Calu3 (cell line): ENCODE data around the gene CASQ2. TPM values are rescaled to one million over a fixed set of nuclear protein-coding genes. Genes with fewer than 3 reads are reported as not detected.

Experiments
- BruUV-seq: library from RNA; stranded (reverse); fragments of 400-500 nt; replicated peaks from 2 replicates; lab custom pipeline; 2021; lab: Mats Ljungman, UMichigan
- CTCF ChIA-PET: fragments of 300-600 bp; sonication (Branson Sonifier 250); formaldehyde crosslinking; loops from one replicate; lab custom pipeline; 2022; ENCODE audit warnings: antibody characterized with exemption; lab: Charles Lee
- DNase-seq: peaks from one replicate; pipeline ENCODE4 v3.0.0; 2022
- H3K27ac Mint-ChIP-seq: one replicate; pipeline ENCODE4 v1.8.0; 2022; ENCODE audit warnings: mixed read lengths; ENCODE audit not compliant: unreplicated experiment
- H3K27me3 Mint-ChIP-seq: one replicate; pipeline ENCODE4 v1.8.0; 2022; ENCODE audit warnings: mixed read lengths; ENCODE audit not compliant: unreplicated experiment
- H3K36me3 Mint-ChIP-seq: one replicate; pipeline ENCODE4 v1.8.0; 2022; ENCODE audit warnings: mild to moderate bottlenecking, moderate library complexity, mixed read lengths; ENCODE audit not compliant: insufficient read depth, unreplicated experiment
- H3K4me1 Mint-ChIP-seq: one replicate; pipeline ENCODE4 v1.8.0; 2022; ENCODE audit warnings: mild to moderate bottlenecking, low read depth, mixed read lengths; ENCODE audit not compliant: unreplicated experiment
- H3K4me3 Mint-ChIP-seq: one replicate; pipeline ENCODE4 v1.8.0; 2022; ENCODE audit warnings: mild to moderate bottlenecking, low read depth, moderate library complexity, mixed read lengths; ENCODE audit not compliant: unreplicated experiment
- H3K9me3 Mint-ChIP-seq: one replicate; pipeline ENCODE4 v1.8.0; 2022; ENCODE audit warnings: low read depth, mixed read lengths; ENCODE audit not compliant: unreplicated experiment
- intact Hi-C: fragments of 100-400 bp; cut with micrococcal nuclease; formaldehyde crosslinking; loops from one replicate; pipeline ENCODE4 v1.10.0; 2022; ENCODE audit not compliant: unreplicated experiment
- total RNA-seq: library from RNA; stranded (reverse); gene quantifications from 2 replicates; pipeline ENCODE4 v1.2.3, GENCODE V29; 2022
- TF ChIP-seq, protein P1 (sequence below): fragments of 200-600 bp; IDR thresholded peaks from one replicate; pipeline ENCODE4 v1.8.0; 2022; ENCODE audit warnings: antibody characterized with exemption; ENCODE audit not compliant: unreplicated experiment

The CASQ2 gene
- total RNA-seq, 1 experiment from 2014 or later = not detected

DNA sequence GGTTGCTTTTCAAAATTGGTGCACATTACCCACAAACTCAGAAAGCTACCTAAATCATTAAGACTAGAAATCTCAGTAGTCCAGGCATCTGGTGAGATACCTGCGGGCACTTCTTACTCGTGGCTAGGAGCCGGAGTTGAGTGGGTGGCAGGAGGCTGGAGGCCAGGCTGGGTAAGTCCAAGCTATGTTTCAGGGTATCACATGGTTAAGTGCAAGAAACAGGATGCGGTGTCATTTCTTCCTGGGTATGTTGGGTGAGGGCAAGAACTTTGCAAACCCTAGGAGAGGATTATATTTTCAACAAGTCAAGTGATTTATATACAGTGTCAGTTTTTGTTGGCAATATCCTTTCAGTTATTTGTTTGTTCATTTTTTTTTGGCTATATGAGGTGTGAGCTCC, 85.7 kb downstream of the CASQ2 start:
- Mint-ChIP-seq H3K36me3 (peaks cover 5% of the 10 kb centered on the region), H3K4me3 (no peak overlapping the region), H3K27ac (no peak overlapping the region), H3K27me3 (no peaks in the 10 kb centered on the region), H3K4me1 (no peaks in the 10 kb centered on the region), H3K9me3 (no peaks in the 10 kb centered on the region)
- no peak for DNase-seq
- CTCF ChIA-PET = no interaction called here
- TF ChIP-seq, protein P1, sequence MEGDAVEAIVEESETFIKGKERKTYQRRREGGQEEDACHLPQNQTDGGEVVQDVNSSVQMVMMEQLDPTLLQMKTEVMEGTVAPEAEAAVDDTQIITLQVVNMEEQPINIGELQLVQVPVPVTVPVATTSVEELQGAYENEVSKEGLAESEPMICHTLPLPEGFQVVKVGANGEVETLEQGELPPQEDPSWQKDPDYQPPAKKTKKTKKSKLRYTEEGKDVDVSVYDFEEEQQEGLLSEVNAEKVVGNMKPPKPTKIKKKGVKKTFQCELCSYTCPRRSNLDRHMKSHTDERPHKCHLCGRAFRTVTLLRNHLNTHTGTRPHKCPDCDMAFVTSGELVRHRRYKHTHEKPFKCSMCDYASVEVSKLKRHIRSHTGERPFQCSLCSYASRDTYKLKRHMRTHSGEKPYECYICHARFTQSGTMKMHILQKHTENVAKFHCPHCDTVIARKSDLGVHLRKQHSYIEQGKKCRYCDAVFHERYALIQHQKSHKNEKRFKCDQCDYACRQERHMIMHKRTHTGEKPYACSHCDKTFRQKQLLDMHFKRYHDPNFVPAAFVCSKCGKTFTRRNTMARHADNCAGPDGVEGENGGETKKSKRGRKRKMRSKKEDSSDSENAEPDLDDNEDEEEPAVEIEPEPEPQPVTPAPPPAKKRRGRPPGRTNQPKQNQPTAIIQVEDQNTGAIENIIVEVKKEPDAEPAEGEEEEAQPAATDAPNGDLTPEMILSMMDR = no peak
- no TSS peak for BruUV-seq
- intact Hi-C loops = no loop called here

GRCh38 chr1:115680730-115681111, 87.8 kb downstream of the CASQ2 start:
- H3K4me3 Mint-ChIP-seq = no peak overlapping the region
- no peaks in the 10 kb centered on the region for H3K4me1 Mint-ChIP-seq
- no peak for DNase-seq
- BruUV-seq = no TSS peak
- intact Hi-C loops = no loop called here
- H3K36me3 Mint-ChIP-seq = peaks cover 5% of the 10 kb centered on the region
- no peaks in the 10 kb centered on the region for H3K9me3 Mint-ChIP-seq
- no peaks in the 10 kb centered on the region for H3K27me3 Mint-ChIP-seq
- CTCF ChIA-PET = no interaction called here
- no peak overlapping the region for H3K27ac Mint-ChIP-seq
- TF ChIP-seq, protein P1 = no peak

- CTCF ChIA-PET = interaction anchor here (0.7 kb wide), 1 partner anchor 22 kb away, joined by 3 read pairs; no protein-coding TSS in a partner anchor
These were observed 89.3 kb downstream of the CASQ2 start for GRCh38 chr1:115679141-115679611.

GRCh38 chr1:115678141-115678540, 90.4 kb downstream of the CASQ2 start:
- CTCF ChIA-PET = no interaction called here
- intact Hi-C loops = no loop called here
- no peak overlapping the region for H3K27ac Mint-ChIP-seq
- no peak overlapping the region for H3K4me3 Mint-ChIP-seq
- no peaks in the 10 kb centered on the region for H3K9me3 Mint-ChIP-seq
- peaks cover 5% of the 10 kb centered on the region for H3K36me3 Mint-ChIP-seq
- no TSS peak for BruUV-seq
- H3K27me3 Mint-ChIP-seq = no peaks in the 10 kb centered on the region
- H3K4me1 Mint-ChIP-seq = no peaks in the 10 kb centered on the region
- TF ChIP-seq, protein P1 = no peak
- DNase-seq = no peak

More at GRCh38 chr1:115679141-115679611, 89.3 kb downstream of the CASQ2 start:
- Mint-ChIP-seq H3K9me3 (no peaks in the 10 kb centered on the region), H3K4me1 (no peaks in the 10 kb centered on the region), H3K36me3 (peaks cover 5% of the 10 kb centered on the region), H3K4me3 (no peak overlapping the region), H3K27me3 (no peaks in the 10 kb centered on the region), H3K27ac (no peak overlapping the region)
- intact Hi-C loops = no loop called here
- TF ChIP-seq, protein P1 = no peak
- BruUV-seq = no TSS peak
- no peak for DNase-seq
